Suprapubic skin (tissue), 4 donors: ENCODE data around the gene ASNSD1. TPM values are rescaled to one million over a fixed set of nuclear protein-coding genes. Genes with fewer than 3 reads are reported as not detected.
"Not testable (repeated sequence)": the region's sequence is repeated elsewhere in the genome, so short reads cannot be mapped to it uniquely, and the experiment has no call there.

ENCODE experiments used
- DNase-seq, 2 donors: peaks; one replicate each; pipeline ENCODE4 v3.0.0-alpha.2; 2019; ENCODE audit warnings: low spot score in 2 of 2
- H3K27ac ChIP-seq: fragments of 200-600 bp; sonication (generic); one replicate; pipeline ENCODE4 v1.5.1; 2019
- H3K27me3 ChIP-seq: fragments of 200-600 bp; sonication (generic); one replicate; pipeline ENCODE4 v1.5.1; 2019
- H3K36me3 ChIP-seq: fragments of 200-600 bp; sonication (generic); one replicate; pipeline ENCODE4 v1.5.1; 2019
- H3K4me1 ChIP-seq: fragments of 200-600 bp; sonication (generic); one replicate; pipeline ENCODE4 v1.5.1; 2019
- H3K4me3 ChIP-seq: fragments of 200-600 bp; sonication (generic); one replicate; pipeline ENCODE4 v1.5.1; 2019; ENCODE audit warnings: mild to moderate bottlenecking
- H3K9me3 ChIP-seq: fragments of 200-600 bp; sonication (generic); one replicate; pipeline ENCODE4 v1.5.1; 2019
- EP300 ChIP-seq: sonication (generic); formaldehyde crosslinking; IDR thresholded peaks from one replicate; pipeline ENCODE4 v1.6.1; 2017; ENCODE audit warnings: antibody characterized with exemption
- POLR2A ChIP-seq, 2 donors: fragments of 450-650 bp; IDR thresholded peaks; one replicate each; pipeline ENCODE4 v1.6.1; 2017; ENCODE audit warnings: antibody characterized with exemption in 2 of 2, mild to moderate bottlenecking in 2 of 2, moderate library complexity in 2 of 2
- POLR2AphosphoS5 ChIP-seq, 3 donors: sonication (generic); formaldehyde crosslinking; IDR thresholded peaks; one replicate each; pipeline ENCODE4 v1.6.1; 2017; ENCODE audit warnings: antibody characterized with exemption in 3 of 3
- WGBS: methylation state at CpG from one replicate; pipeline ENCODE4 v1.1.5; 2018; 5-methylcytosine and 5-hydroxymethylcytosine counted together
- total RNA-seq, 4 donors: library from RNA; depleted of rRNA; stranded (reverse); fragments of >200 nt; gene quantifications; one replicate each; pipeline ENCODE4 v1.1.0, GENCODE V29; 2016
- TF ChIP-seq, protein P1 (sequence below), 2 donors: fragments of 200-600 bp in 1 of 2; fragments of 450-650 bp in 1 of 2; sonication (generic) in 1 of 2; IDR thresholded peaks; one replicate each; pipeline ENCODE4 v1.5.1; 2016 to 2019; ENCODE audit warnings: antibody characterized with exemption in 2 of 2, mild to moderate bottlenecking in 1 of 2, moderate library complexity in 1 of 2

Gene ASNSD1
- total RNA-seq, 4 donors from 2014 or later: 27.9 to 34.8 (median 31.7) TPM

DNA sequence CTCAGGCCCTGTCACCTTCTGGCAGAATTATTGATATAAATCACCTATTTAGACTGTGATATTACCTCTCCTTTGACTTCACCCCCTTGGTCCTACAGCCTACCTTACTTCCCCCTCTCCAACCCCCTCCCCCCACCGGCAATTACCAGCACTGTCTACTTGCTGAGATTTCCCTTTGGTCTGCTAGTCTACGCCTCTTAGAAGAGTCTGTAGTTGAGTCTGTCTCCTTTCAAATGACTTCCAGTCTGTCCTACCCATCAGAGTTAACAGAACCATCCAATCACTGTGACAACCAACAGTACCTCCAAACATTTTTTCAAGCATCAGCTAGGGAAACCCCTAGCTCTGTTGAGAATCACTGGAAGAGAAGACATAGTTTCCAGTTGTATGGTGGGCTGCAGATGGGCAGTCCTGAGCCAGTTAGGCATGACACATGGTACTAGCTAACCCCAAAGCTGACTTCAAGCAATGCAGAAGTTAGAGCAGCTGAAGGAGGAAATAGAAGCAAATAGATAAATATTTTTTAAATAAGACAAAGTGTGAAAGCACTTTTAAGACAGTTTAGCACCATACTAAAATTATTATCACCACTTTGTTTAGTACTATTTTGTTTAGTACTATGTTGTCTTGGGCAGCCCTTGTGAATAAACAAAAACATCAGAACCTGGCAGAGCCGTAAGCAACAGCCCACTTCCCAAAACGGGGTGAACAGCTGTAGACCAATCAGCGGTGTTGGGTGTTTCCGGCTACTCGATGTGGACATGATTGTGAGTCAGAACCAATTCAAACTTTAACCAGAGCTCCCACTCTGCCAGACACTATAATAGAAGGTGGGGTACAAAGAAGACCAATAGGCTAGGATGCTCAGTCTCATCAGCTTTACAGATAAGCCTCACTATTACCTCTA is 2.7 kb upstream of the ASNSD1 start:
- Histone ChIP-seq H3K4me1 (peaks cover 21% of the 10 kb centered on the region), H3K36me3 (no peaks in the 10 kb centered on the region), H3K9me3 (no peaks in the 10 kb centered on the region), H3K27ac (no peak overlapping the region), H3K4me3 (no peak overlapping the region), H3K27me3 (no peaks in the 10 kb centered on the region)
- TF ChIP-seq POLR2AphosphoS5 (IDR thresholded peaks at IDR 0.05) (no peak), POLR2A (IDR thresholded peaks at IDR 0.05) (no peak), EP300 (no peak)
- TF ChIP-seq, protein P1, sequence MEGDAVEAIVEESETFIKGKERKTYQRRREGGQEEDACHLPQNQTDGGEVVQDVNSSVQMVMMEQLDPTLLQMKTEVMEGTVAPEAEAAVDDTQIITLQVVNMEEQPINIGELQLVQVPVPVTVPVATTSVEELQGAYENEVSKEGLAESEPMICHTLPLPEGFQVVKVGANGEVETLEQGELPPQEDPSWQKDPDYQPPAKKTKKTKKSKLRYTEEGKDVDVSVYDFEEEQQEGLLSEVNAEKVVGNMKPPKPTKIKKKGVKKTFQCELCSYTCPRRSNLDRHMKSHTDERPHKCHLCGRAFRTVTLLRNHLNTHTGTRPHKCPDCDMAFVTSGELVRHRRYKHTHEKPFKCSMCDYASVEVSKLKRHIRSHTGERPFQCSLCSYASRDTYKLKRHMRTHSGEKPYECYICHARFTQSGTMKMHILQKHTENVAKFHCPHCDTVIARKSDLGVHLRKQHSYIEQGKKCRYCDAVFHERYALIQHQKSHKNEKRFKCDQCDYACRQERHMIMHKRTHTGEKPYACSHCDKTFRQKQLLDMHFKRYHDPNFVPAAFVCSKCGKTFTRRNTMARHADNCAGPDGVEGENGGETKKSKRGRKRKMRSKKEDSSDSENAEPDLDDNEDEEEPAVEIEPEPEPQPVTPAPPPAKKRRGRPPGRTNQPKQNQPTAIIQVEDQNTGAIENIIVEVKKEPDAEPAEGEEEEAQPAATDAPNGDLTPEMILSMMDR (IDR thresholded peaks at IDR 0.05): no peak
- WGBS: 64% methylated on average over 7 of the region's 7 CpGs
- DNase-seq: no peak

DNA sequence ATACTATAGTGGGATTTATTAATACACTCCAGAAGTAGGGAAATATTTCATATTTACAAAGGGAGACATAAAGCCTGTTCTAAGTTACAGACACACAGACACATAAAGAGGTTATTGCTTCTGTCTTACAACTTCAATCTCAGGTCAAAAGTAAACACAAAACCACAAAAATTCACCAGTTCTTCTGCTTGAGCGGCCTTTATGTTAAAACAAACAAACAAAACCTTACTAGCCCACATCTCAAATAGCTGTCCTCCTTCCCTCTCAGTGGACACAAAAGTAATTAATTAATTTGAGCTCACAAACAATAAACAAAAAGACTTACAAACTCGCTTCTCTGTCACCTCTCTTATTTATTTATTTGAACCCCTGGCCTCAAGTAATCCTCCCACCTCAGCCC is 1.5 kb upstream of the ASNSD1 start:
- Histone ChIP-seq H3K9me3 (no peaks in the 10 kb centered on the region), H3K36me3 (no peaks in the 10 kb centered on the region), H3K4me3 (no peak overlapping the region), H3K27ac (no peak overlapping the region), H3K27me3 (no peaks in the 10 kb centered on the region), H3K4me1 (peaks cover 33% of the 10 kb centered on the region)
- DNase-seq: no peak
- 78% methylated on average over 2 of the region's 2 CpGs for WGBS
- TF ChIP-seq EP300 (no peak), POLR2AphosphoS5 (IDR thresholded peaks at IDR 0.05) (no peak), POLR2A (IDR thresholded peaks at IDR 0.05) (no peak)
- TF ChIP-seq, protein P1 (IDR thresholded peaks at IDR 0.05): no peak

GRCh38 chr2:189660803-189661147 is 484 bp upstream of the ASNSD1 start:
- Histone ChIP-seq H3K27ac (no peak overlapping the region), H3K4me3 (no peak overlapping the region), H3K4me1 (peaks cover 37% of the 10 kb centered on the region), H3K27me3 (no peaks in the 10 kb centered on the region), H3K36me3 (peaks cover 3% of the 10 kb centered on the region), H3K9me3 (no peaks in the 10 kb centered on the region)
- TF ChIP-seq EP300 (no peak), POLR2A (IDR thresholded peaks at IDR 0.05) (no peak), POLR2AphosphoS5 (IDR thresholded peaks at IDR 0.05) (no peak)
- TF ChIP-seq, protein P1 (IDR thresholded peaks at IDR 0.05): no peak
- WGBS: 7% methylated on average over 4 of the region's 4 CpGs
- no peak for DNase-seq

- peak overlapping the region; percentile 67 for H3K4me3 ChIP-seq
- peaks cover 9% of the 10 kb centered on the region for H3K36me3 ChIP-seq
- peaks cover 37% of the 10 kb centered on the region for H3K4me1 ChIP-seq
- no peak for DNase-seq
- H3K27ac ChIP-seq: no peak overlapping the region
- no peaks in the 10 kb centered on the region for H3K9me3 ChIP-seq
- WGBS: 6% methylated on average over 9 of the region's 9 CpGs
- H3K27me3 ChIP-seq: no peaks in the 10 kb centered on the region
- TF ChIP-seq, protein P1 (IDR thresholded peaks at IDR 0.05): no peak
- TF ChIP-seq POLR2A (IDR thresholded peaks at IDR 0.05) (no peak), EP300 (no peak), POLR2AphosphoS5 (IDR thresholded peaks at IDR 0.05) (no peak)
Observed at GRCh38 chr2:189661957-189662321, 680 bp downstream of the ASNSD1 start.

DNA sequence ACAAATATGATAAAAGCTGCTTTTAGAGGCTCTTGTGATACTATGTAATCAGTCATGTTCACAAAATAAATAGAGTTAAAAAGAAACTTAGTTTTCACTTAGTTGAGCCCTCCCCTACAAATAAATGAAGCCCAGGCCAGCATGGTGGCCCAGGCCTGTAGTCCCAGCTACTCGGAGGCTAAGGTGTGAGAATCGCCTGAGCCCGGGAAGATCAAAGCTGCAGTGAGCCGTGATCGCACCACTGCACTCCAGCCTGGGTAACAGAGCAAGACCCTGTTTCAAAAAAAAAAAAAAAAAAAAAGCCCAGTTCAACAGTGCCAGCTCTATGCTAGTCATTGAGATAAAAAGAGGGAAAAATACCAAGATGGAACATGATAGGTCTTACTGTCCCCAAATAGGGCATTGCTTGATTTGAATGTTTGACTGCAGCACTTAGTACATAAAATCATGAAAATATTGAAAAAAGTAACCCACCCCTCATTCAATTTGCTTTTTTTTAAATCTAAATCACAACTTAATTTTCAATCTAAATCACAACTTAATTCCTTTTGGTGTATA is 1.5 kb downstream of the ASNSD1 start:
- Histone ChIP-seq H3K27ac (no peak overlapping the region), H3K36me3 (peaks cover 17% of the 10 kb centered on the region), H3K4me3 (peak overlapping the region; percentile 67), H3K4me1 (peaks cover 37% of the 10 kb centered on the region), H3K9me3 (no peaks in the 10 kb centered on the region), H3K27me3 (no peaks in the 10 kb centered on the region)
- TF ChIP-seq EP300 (no peak), POLR2A (IDR thresholded peaks at IDR 0.05) (no peak), POLR2AphosphoS5 (IDR thresholded peaks at IDR 0.05) (no peak)
- TF ChIP-seq, protein P1 (IDR thresholded peaks at IDR 0.05): no peak
- WGBS: 55% methylated on average over 5 of the region's 5 CpGs
- no peak for DNase-seq

- not testable (repeated sequence) for H3K4me3 ChIP-seq, DNase-seq, H3K27ac ChIP-seq, H3K27me3 ChIP-seq, H3K9me3 ChIP-seq
- 94% methylated on average over 12 of the region's 12 CpGs for WGBS
- Histone ChIP-seq H3K36me3 (peaks cover 22% of the 10 kb centered on the region), H3K4me1 (peaks cover 37% of the 10 kb centered on the region)
Observed at GRCh38 chr2:189663319-189663718, 2.1 kb downstream of the ASNSD1 start.
